ENCODE results near the gene CALHM1. TPM values are rescaled to one million over a fixed set of nuclear protein-coding genes. Genes with fewer than 3 reads are reported as not detected.

CALHM1 gene
- total RNA-seq, 1 donor from 2014 or later, result not detected

- no peak for TF ChIP-seq CTCF (IDR thresholded peaks at IDR 0.05)
- Mint-ChIP-seq H3K9me3 (ENCODE audit: low read depth) (no peaks in the 10 kb centered on the region), H3K4me3 (ENCODE audit: unreplicated experiment) (no peak overlapping the region), H3K36me3 (ENCODE audit: low read depth) (peaks cover 2% of the 10 kb centered on the region), H3K27me3 (ENCODE audit: low read depth) (peaks cover 61% of the 10 kb centered on the region), H3K4me1 (ENCODE audit: low read depth) (peaks cover 17% of the 10 kb centered on the region), H3K27ac (ENCODE audit: unreplicated experiment) (peak overlapping the region; percentile 60)
- DNase-seq (ENCODE audit: low spot score), result peak; percentile 28
Observed at GRCh38 chr10:103497161-103497915, 38.6 kb upstream of the CALHM1 start.

GRCh38 chr10:103495321-103495720 is 36.6 kb upstream of the CALHM1 start:
- Mint-ChIP-seq H3K4me3 (ENCODE audit: unreplicated experiment) (no peak overlapping the region), H3K4me1 (ENCODE audit: low read depth) (peaks cover 35% of the 10 kb centered on the region), H3K9me3 (ENCODE audit: low read depth) (no peaks in the 10 kb centered on the region), H3K36me3 (ENCODE audit: low read depth) (peaks cover 2% of the 10 kb centered on the region), H3K27me3 (ENCODE audit: low read depth) (peaks cover 45% of the 10 kb centered on the region), H3K27ac (ENCODE audit: unreplicated experiment) (no peak overlapping the region)
- DNase-seq (ENCODE audit: low spot score), result peak; percentile 24
- TF ChIP-seq CTCF (IDR thresholded peaks at IDR 0.05), result no peak

- H3K27ac Mint-ChIP-seq (ENCODE audit: unreplicated experiment), result no peak overlapping the region
- H3K4me3 Mint-ChIP-seq (ENCODE audit: unreplicated experiment), result peak overlapping the region; percentile 66
- H3K9me3 Mint-ChIP-seq (ENCODE audit: low read depth), result no peaks in the 10 kb centered on the region
- peak; percentile 92 for DNase-seq (ENCODE audit: low spot score)
- peaks cover 34% of the 10 kb centered on the region for H3K27me3 Mint-ChIP-seq (ENCODE audit: low read depth)
- H3K4me1 Mint-ChIP-seq (ENCODE audit: low read depth), result peaks cover 36% of the 10 kb centered on the region
- TF ChIP-seq CTCF (IDR thresholded peaks at IDR 0.05), result no peak
- peaks cover 2% of the 10 kb centered on the region for H3K36me3 Mint-ChIP-seq (ENCODE audit: low read depth)
Observed at GRCh38 chr10:103493916-103494877, 35.5 kb upstream of the CALHM1 start.

GRCh38 chr10:103493362-103493915 is 34.7 kb upstream of the CALHM1 start, which contains the start of gene NEURL1:
NEURL1 (plus strand) TSS chr10:103493705; CDS start chr10:103494388, 683 bp downstream.
- no peak within 1 kb of the TSS for H3K27ac Mint-ChIP-seq (ENCODE audit: unreplicated experiment)
- H3K36me3 Mint-ChIP-seq (ENCODE audit: low read depth), result peaks cover 2% of the 10 kb centered on the region
- no peaks in the 10 kb centered on the region for H3K9me3 Mint-ChIP-seq (ENCODE audit: low read depth)
- peaks cover 36% of the 10 kb centered on the region for H3K4me1 Mint-ChIP-seq (ENCODE audit: low read depth)
- TF ChIP-seq CTCF (IDR thresholded peaks at IDR 0.05), result no peak
- peaks cover 27% of the 10 kb centered on the region for H3K27me3 Mint-ChIP-seq (ENCODE audit: low read depth)
- peak within 1 kb of the TSS; percentile 72 for H3K4me3 Mint-ChIP-seq (ENCODE audit: unreplicated experiment)
- peak; percentile 72 for DNase-seq (ENCODE audit: low spot score)

Measured in chondrocyte (in vitro differentiated cells).